Kidney epithelial cell (primary cell): Measurements from ENCODE around the gene SCTR. TPM values are rescaled to one million over a fixed set of nuclear protein-coding genes. Genes with fewer than 3 reads are reported as not detected.

ENCODE experiments used
- DNase-seq: peaks from one replicate; pipeline ENCODE4 v3.0.0-alpha.2; 2010; ENCODE audit warnings: low read depth
- H3K27me3 ChIP-seq: 2 replicates; pipeline ENCODE4 v1.6.0; 2011; ENCODE audit warnings: low read length; ENCODE audit not compliant: control insufficient read depth, insufficient read depth
- H3K36me3 ChIP-seq: 2 replicates; pipeline ENCODE4 v1.5.1; 2011; ENCODE audit warnings: low read length; ENCODE audit not compliant: control insufficient read depth, insufficient read depth
- H3K4me3 ChIP-seq: 2 replicates; pipeline ENCODE4 v1.5.1; 2011; ENCODE audit warnings: low read depth, mild to moderate bottlenecking, control low read depth, low read length
- total RNA-seq: library from RNA; depleted of rRNA; stranded (reverse); fragments of >200 nt; gene quantifications from 2 replicates; pipeline ENCODE4 v1.2.3, GENCODE V29; 2015
- TF ChIP-seq, protein P1 (sequence below): IDR thresholded peaks from 2 replicates; pipeline ENCODE4 v1.5.1; 2011; ENCODE audit warnings: mild to moderate bottlenecking, moderate library complexity, low read length, control low read depth, inconsistent platforms; ENCODE audit not compliant: insufficient read depth, poor library complexity, severe bottlenecking

SCTR gene
- total RNA-seq, result not detected in 2 replicates

DNA sequence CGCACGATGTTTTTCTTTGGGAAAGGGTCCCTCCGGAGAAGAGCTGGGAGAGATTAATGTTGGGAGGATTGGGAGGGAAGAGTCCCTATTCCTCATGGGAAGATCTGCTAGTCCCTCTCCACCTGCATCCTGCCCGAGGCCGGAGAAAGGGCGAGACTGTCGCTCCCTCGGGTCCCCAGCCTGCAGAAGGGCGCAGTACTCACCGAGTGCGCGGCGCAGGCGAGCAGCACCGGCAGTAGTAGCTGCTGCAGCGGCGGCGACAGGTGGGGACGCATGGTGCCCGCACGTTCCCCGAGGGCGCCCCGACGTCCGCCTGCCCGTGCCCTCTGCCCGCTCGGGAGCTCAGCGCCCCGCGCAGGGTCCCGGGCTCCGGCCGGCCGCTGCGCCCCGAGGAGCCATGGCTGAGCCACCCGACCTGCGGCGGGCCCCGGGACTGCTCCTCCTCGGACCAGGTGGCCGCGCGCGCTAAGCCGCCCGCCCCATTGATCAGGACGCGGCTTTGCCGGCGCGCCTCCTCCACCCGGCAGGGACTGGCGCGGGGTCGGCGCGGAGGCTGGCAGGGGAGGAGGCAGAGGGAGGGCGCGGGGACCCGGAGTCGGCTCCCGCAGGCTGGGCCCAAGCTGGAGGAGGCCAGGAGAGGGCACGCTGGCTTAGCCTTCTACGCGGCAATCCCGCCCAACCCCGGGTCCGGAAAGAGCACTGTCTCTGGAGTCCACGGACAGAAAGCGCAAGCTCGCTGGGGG is at the start of gene SCTR:
Gene SCTR (minus strand): TSS at position 532 of the 743 bp plus-strand sequence. CDS start 257 bp downstream, at position 275.
- peak within 1 kb of the TSS; percentile 16 for H3K4me3 ChIP-seq

DNA sequence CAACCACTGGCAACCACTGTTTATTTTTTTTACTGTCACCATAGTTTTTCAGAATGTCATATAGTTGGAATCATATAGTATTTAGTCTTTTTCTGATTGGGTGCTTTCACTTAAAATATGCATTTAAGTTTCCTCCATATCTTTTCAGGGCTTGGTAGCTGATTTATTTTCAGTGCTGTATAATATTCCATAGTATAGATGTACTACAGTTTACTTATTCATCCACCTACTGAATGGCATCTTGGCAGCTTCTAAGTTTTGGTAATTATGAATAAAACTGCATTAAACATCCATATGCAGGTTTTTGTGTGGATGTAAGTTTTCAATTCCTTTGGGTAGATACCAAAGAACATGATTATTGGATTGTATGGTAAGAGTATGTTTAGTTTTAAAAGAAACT is 43.0 kb upstream of the SCTR start:
- Histone ChIP-seq H3K27me3 (no peaks in the 10 kb centered on the region), H3K4me3 (no peak overlapping the region), H3K36me3 (no peaks in the 10 kb centered on the region)
- no peak for DNase-seq
- TF ChIP-seq, protein P1, sequence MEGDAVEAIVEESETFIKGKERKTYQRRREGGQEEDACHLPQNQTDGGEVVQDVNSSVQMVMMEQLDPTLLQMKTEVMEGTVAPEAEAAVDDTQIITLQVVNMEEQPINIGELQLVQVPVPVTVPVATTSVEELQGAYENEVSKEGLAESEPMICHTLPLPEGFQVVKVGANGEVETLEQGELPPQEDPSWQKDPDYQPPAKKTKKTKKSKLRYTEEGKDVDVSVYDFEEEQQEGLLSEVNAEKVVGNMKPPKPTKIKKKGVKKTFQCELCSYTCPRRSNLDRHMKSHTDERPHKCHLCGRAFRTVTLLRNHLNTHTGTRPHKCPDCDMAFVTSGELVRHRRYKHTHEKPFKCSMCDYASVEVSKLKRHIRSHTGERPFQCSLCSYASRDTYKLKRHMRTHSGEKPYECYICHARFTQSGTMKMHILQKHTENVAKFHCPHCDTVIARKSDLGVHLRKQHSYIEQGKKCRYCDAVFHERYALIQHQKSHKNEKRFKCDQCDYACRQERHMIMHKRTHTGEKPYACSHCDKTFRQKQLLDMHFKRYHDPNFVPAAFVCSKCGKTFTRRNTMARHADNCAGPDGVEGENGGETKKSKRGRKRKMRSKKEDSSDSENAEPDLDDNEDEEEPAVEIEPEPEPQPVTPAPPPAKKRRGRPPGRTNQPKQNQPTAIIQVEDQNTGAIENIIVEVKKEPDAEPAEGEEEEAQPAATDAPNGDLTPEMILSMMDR, result no peak

More for the DNA sequence above, at the start of gene SCTR:
- TF ChIP-seq, protein P1, result no peak
- no peak for DNase-seq
- H3K36me3 ChIP-seq, result no peaks in the 10 kb centered on the region
- peaks cover 31% of the 10 kb centered on the region for H3K27me3 ChIP-seq

DNA sequence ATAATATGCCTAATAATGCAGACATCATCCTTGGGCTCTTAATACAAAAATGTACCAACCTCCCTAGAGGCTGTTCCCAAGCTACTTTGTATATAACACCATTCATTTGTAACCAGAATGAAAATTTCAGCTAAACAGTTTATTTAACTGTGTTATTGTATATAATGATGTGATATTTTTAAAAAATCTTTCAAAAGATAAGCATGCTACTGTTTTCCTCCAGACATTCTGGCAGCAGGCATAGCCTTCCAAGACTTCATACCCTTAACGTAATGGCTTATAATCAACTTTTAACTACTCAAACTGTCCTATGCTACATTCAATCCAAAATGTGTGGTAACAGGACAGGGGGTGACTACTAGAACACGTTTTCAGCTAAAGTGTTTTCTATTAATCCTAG is 41.2 kb upstream of the SCTR start:
- H3K4me3 ChIP-seq, result no peak overlapping the region
- TF ChIP-seq, protein P1, result no peak
- no peak for DNase-seq
- no peaks in the 10 kb centered on the region for H3K36me3 ChIP-seq
- no peaks in the 10 kb centered on the region for H3K27me3 ChIP-seq

DNA sequence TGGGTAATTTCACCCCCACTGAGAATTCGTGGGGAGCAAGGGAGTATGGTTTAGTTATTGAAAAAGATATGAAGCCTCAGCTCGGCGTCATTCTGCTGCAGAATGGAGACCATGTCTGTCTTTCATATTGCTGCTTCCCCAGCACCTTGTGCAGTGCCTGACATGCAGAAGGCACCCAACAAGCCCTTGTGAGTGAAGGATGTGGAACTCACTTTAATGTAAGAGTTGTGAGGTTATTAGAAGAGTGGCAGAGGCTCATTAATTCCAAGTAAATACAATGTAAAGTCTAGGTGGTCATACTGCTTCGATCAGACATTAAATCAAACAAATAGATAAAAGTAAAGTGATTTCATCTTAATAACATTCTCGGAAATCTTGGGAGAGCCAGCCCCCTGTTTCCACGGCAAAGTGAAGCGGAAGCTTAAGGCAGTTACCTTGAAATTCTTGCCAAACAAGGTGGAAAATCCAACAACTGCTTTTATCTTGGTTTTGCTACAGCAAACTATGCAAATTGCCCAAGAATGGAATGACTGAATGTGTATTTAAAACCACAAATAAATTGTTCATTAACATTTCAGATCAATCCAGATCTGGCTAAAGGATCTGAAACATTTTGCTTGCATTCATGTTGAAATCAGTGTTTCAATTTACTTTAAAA is 29.5 kb upstream of the SCTR start:
- TF ChIP-seq, protein P1, result no peak
- Histone ChIP-seq H3K27me3 (no peaks in the 10 kb centered on the region), H3K4me3 (no peak overlapping the region), H3K36me3 (peaks cover 1% of the 10 kb centered on the region)
- peak; percentile 5 for DNase-seq

DNA sequence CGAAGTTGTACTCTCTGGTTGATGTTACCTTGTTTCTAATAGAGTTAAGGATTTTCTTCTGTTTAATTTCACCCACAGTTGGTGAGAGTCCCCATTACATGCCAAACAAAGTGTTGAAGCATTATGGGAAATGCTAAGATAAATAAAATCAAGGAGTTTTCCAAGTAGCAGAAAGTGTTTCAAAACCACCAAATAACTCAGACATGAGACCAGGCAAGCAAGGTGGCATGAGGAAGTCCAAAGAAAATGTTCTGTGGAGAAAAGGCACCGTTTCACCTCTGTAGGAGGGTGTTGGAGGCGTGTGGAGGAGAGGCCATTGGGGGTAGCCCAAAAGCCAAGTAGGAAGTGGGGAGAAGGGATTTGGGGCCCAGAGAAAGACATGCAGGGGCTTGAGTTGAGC is 28.6 kb upstream of the SCTR start:
- Histone ChIP-seq H3K36me3 (peaks cover 1% of the 10 kb centered on the region), H3K27me3 (no peaks in the 10 kb centered on the region), H3K4me3 (no peak overlapping the region)
- TF ChIP-seq, protein P1, result no peak
- DNase-seq, result no peak

DNA sequence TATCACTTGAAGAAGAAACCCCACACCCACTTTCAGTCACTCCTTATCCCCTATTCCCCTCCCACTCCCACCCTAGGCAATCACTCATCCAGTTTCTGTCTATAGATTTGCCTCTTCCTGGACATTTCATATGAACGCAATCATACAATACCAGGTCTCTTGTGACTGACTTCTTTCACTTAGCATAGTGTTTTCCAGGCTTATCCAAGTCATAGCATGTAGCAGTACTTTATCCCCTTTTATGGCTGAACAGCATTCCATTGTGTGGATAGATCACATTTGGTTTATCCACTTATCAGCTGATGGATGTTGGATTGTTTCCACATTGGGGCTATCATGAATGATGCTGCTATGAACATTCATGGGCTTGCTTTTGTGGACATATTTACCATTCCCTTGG is 26.6 kb upstream of the SCTR start:
- DNase-seq, result no peak
- H3K4me3 ChIP-seq, result no peak overlapping the region
- H3K36me3 ChIP-seq, result peaks cover 1% of the 10 kb centered on the region
- no peaks in the 10 kb centered on the region for H3K27me3 ChIP-seq
- TF ChIP-seq, protein P1, result no peak
